NOMO-1 (cell line): ENCODE data around the gene C5orf52.

Source experiments
- DNase-seq, 2 experiments: peaks; one replicate each; lab custom pipeline; 2025; ENCODE audit not compliant: unreplicated experiment in 2 of 2; lab: John Stamatoyannopoulos, UW

C5orf52 gene

GRCh38 chr5:157670662-157671591, at the start of gene C5orf52:
TSS of gene C5orf52 (plus strand) at chr5:157671533. CDS start at chr5:157671615, 82 bp downstream.
- DNase-seq, result peak in 1 of 2 experiments; percentile 42

GRCh38 chr5:157624144-157624543, 47.2 kb upstream of the C5orf52 start:
- DNase-seq, result no peak

- no peak for DNase-seq
Measured at GRCh38 chr5:157626831-157627230, 44.5 kb upstream of the C5orf52 start.

- no peak for DNase-seq
Measured at GRCh38 chr5:157630341-157630740, 41.0 kb upstream of the C5orf52 start.

GRCh38 chr5:157640406-157641066, 30.8 kb upstream of the C5orf52 start:
- DNase-seq, result no peak

GRCh38 chr5:157648275-157648990, 22.9 kb upstream of the C5orf52 start:
- no peak for DNase-seq

- no peak for DNase-seq
Measured at GRCh38 chr5:157649101-157649500, 22.2 kb upstream of the C5orf52 start.

GRCh38 chr5:157650991-157651611, 20.2 kb upstream of the C5orf52 start:
- DNase-seq, result no peak

GRCh38 chr5:157651623-157652376, 19.5 kb upstream of the C5orf52 start:
- DNase-seq, result no peak

GRCh38 chr5:157652377-157652692, 19.0 kb upstream of the C5orf52 start, which contains the start of gene SOX30:
TSS of gene SOX30 (minus strand) at chr5:157652438. CDS start at chr5:157652078, 360 bp downstream.
- no peak for DNase-seq

- DNase-seq, result no peak
Measured at GRCh38 chr5:157657516-157657915, 13.8 kb upstream of the C5orf52 start.

GRCh38 chr5:157658893-157659292, 12.4 kb upstream of the C5orf52 start:
- DNase-seq, result no peak

- no peak for DNase-seq
Measured at GRCh38 chr5:157659868-157660660, 11.3 kb upstream of the C5orf52 start.

- peak; percentile 41 to 86 for DNase-seq
Measured at GRCh38 chr5:157665467-157666070, 5.8 kb upstream of the C5orf52 start.

- DNase-seq, result no peak
Measured at GRCh38 chr5:157668356-157668755, 3.0 kb upstream of the C5orf52 start.

- no peak for DNase-seq
Measured at GRCh38 chr5:157669701-157670097, 1.6 kb upstream of the C5orf52 start.

- no peak for DNase-seq
Measured at GRCh38 chr5:157671592-157672330, 428 bp downstream of the C5orf52 start.

GRCh38 chr5:157672976-157673375, 1.6 kb downstream of the C5orf52 start:
- no peak for DNase-seq
